Retina (tissue), 1 donor: ENCODE results near the gene NELFA.
A peak's percentile ranks its signal among the peaks of the same experiment; 100 is the strongest.

Experiments
- DNase-seq: peaks from one replicate; pipeline ENCODE4 v3.0.0-alpha.2; 2016

The NELFA gene

GRCh38 chr4:1981251-1982058 lies 27.3 kb downstream of the NELFA start:
- no peak for DNase-seq

- DNase-seq = no peak
Observed at GRCh38 chr4:1980561-1981041, 28.2 kb downstream of the NELFA start.

- DNase-seq = peak; percentile 3
Observed at GRCh38 chr4:1979477-1980196, 29.1 kb downstream of the NELFA start.

GRCh38 chr4:1978741-1979476 lies 29.9 kb downstream of the NELFA start:
- DNase-seq = peak; percentile 11

GRCh38 chr4:1978226-1978625 lies 30.5 kb downstream of the NELFA start:
- peak; percentile 2 for DNase-seq

GRCh38 chr4:1976416-1977352 lies 32.1 kb downstream of the NELFA start:
- DNase-seq = no peak

GRCh38 chr4:1975880-1976279 lies 32.9 kb downstream of the NELFA start:
- no peak for DNase-seq

- no peak for DNase-seq
Observed at GRCh38 chr4:1975391-1975801, 33.4 kb downstream of the NELFA start.

- no peak for DNase-seq
Observed at GRCh38 chr4:1974840-1975239, 33.9 kb downstream of the NELFA start.

- DNase-seq = no peak
Observed at GRCh38 chr4:1973661-1974060, 35.1 kb downstream of the NELFA start.

- no peak for DNase-seq
Observed at GRCh38 chr4:1973218-1973617, 35.6 kb downstream of the NELFA start.

- DNase-seq = no peak
Observed at GRCh38 chr4:1972414-1972813, 36.4 kb downstream of the NELFA start.

GRCh38 chr4:1971456-1972200 lies 37.1 kb downstream of the NELFA start:
- no peak for DNase-seq

- DNase-seq = no peak
Observed at GRCh38 chr4:1970926-1971325, 37.8 kb downstream of the NELFA start.

GRCh38 chr4:1969928-1970723 lies 38.6 kb downstream of the NELFA start:
- no peak for DNase-seq

GRCh38 chr4:1968686-1969295 lies 40.0 kb downstream of the NELFA start:
- no peak for DNase-seq

GRCh38 chr4:1967512-1968149 lies 41.1 kb downstream of the NELFA start:
- no peak for DNase-seq

GRCh38 chr4:1964971-1965370 lies 43.8 kb downstream of the NELFA start:
- DNase-seq = no peak

- no peak for DNase-seq
Observed at GRCh38 chr4:1964443-1964842, 44.3 kb downstream of the NELFA start.

- no peak for DNase-seq
Observed at GRCh38 chr4:1962980-1963379, 45.8 kb downstream of the NELFA start.
